Camera-type eye (tissue), 1 donor: Measurements from ENCODE around the gene ABCB1. TPM values are rescaled to one million over a fixed set of nuclear protein-coding genes. Genes with fewer than 3 reads are reported as not detected.

Experiments
- total RNA-seq: library from RNA; depleted of rRNA; stranded (reverse); fragments of >200 nt; gene quantifications from one replicate; pipeline ENCODE4 v1.2.3, GENCODE V29; 2014

The ABCB1 gene
- 8.0 TPM for total RNA-seq

GRCh38 chr7:87600130-87601124 lies at the start of gene ABCB1:
TSS of gene ABCB1 (minus strand) at chr7:87600884. CDS start at chr7:87600184, 700 bp downstream.

GRCh38 chr7:87475359-87476178 lies 125.1 kb downstream of the ABCB1 start, which contains the start of gene ABCB4:
TSS of gene ABCB4 (minus strand) at chr7:87475680. CDS start at chr7:87475465, 215 bp downstream.

Other genes with a start within 250 kb of the ABCB1 start
- 4.6 TPM for gene ABCB4, start 125.2 kb downstream of the ABCB1 start, total RNA-seq
- 16.9 TPM for gene RUNDC3B, start 27.5 kb upstream of the ABCB1 start, total RNA-seq